Smooth muscle cell (in vitro differentiated cells): ENCODE data around the gene PTPRB. TPM values are rescaled to one million over a fixed set of nuclear protein-coding genes. Genes with fewer than 3 reads are reported as not detected.

Experiments used
- DNase-seq: peaks from one replicate; lab custom pipeline; 2025; ENCODE audit not compliant: unreplicated experiment; lab: John Stamatoyannopoulos, UW
- H2AFZ ChIP-seq: fragments of 200-600 bp; sonication (generic); 2 replicates; pipeline ENCODE4 v1.6.0; 2016; ENCODE audit warnings: antibody characterized with exemption, low read depth, mild to moderate bottlenecking
- H3F3A ChIP-seq: fragments of 200-600 bp; sonication (generic); 2 replicates; pipeline ENCODE4 v1.6.0; 2017; ENCODE audit warnings: antibody characterized with exemption, low read depth
- H3K27ac ChIP-seq: fragments of 200-600 bp; sonication (generic); 2 replicates; pipeline ENCODE4 v1.5.1; 2016; ENCODE audit warnings: low read depth, mild to moderate bottlenecking
- H3K27me3 ChIP-seq: fragments of 200-600 bp; sonication (generic); 2 replicates; pipeline ENCODE4 v1.6.1; 2016; ENCODE audit warnings: low read depth, mild to moderate bottlenecking
- H3K36me3 ChIP-seq: fragments of 200-600 bp; sonication (generic); 2 replicates; pipeline ENCODE4 v1.5.1; 2016; ENCODE audit warnings: low read depth
- H3K4me1 ChIP-seq: fragments of 200-600 bp; sonication (generic); 2 replicates; pipeline ENCODE4 v1.5.1; 2016; ENCODE audit warnings: low read depth
- H3K4me2 ChIP-seq: fragments of 200-600 bp; sonication (generic); 2 replicates; pipeline ENCODE4 v1.6.0; 2016; ENCODE audit warnings: mild to moderate bottlenecking
- H3K4me3 ChIP-seq: fragments of 200-600 bp; sonication (generic); 2 replicates; pipeline ENCODE4 v1.5.1; 2016; ENCODE audit warnings: mild to moderate bottlenecking
- H3K79me2 ChIP-seq: fragments of 200-600 bp; sonication (generic); 2 replicates; pipeline ENCODE4 v1.6.0; 2016; ENCODE audit warnings: low read depth, mild to moderate bottlenecking
- H3K9ac ChIP-seq: fragments of 200-600 bp; sonication (generic); 2 replicates; pipeline ENCODE4 v1.6.0; 2016; ENCODE audit warnings: low read depth
- H3K9me3 ChIP-seq: fragments of 200-600 bp; sonication (generic); replicated peaks from 2 replicates; pipeline ENCODE4 v1.5.1; 2016; ENCODE audit warnings: low read depth
- H4K20me1 ChIP-seq: fragments of 200-600 bp; sonication (generic); 2 replicates; pipeline ENCODE4 v1.6.0; 2016; ENCODE audit warnings: low read depth
- WGBS: methylation state at CpG from one replicate; pipeline ENCODE4 v1.1.7; 2016; ENCODE audit warnings: low lambda C conversion rate; 5-methylcytosine and 5-hydroxymethylcytosine counted together
- polyA plus RNA-seq: library from polyadenylated mRNA; unstranded; fragments of >200 nt; fragmentation: Nextera tagmentation; extraction: Ambion mirVana; gene quantifications from 2 replicates; pipeline ENCODE4 v1.2.1, GENCODE V29; 2016
- total RNA-seq: library from RNA; depleted of rRNA; stranded (reverse); fragments of >200 nt; gene quantifications from 2 replicates; pipeline ENCODE4 v1.2.3, GENCODE V29; 2014
- TF ChIP-seq, protein P1 (sequence below): fragments of 200-600 bp; sonication (generic); IDR thresholded peaks from 2 replicates; pipeline ENCODE4 v1.5.1; 2017; ENCODE audit warnings: borderline replicate concordance, mild to moderate bottlenecking, antibody characterized with exemption; ENCODE audit not compliant: insufficient read depth, poor library complexity, severe bottlenecking

The PTPRB gene
- total and polyA plus RNA-seq, 2 experiments from 2014 or later: 0.56 to 7.3 TPM

DNA sequence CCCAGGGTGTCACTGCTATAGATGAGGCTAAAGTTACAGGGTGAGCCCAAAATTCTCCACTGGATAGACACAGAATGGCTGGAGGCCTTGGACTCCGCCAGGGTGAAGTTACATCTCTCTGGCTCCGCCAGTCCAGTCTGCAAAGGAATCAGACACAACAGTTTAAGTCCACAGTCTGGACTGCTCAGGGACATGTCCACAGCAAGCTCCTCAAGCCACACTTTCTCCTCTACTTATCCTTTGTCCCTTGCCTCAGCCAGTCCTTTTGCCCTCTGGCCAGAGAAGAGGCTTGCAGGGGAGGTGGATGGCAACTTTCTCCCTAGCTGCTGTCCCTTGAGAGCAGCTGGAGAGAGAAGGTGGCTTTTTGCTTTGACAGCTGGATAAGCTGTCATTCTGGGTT, 28.0 kb downstream of the PTPRB start:
- Histone ChIP-seq H3K27me3 (no peaks in the 10 kb centered on the region), H3K36me3 (no peaks in the 10 kb centered on the region), H3K4me2 (peak overlapping the region; percentile 86), H3K9me3 (peaks cover 4% of the 10 kb centered on the region), H3K4me3 (peak overlapping the region; percentile 75), H3K79me2 (no peaks in the 10 kb centered on the region), H3F3A (peaks cover 4% of the 10 kb centered on the region), H3K9ac (no peak overlapping the region), H3K27ac (no peak overlapping the region), H4K20me1 (no peaks in the 10 kb centered on the region), H2AFZ (no peak overlapping the region), H3K4me1 (peaks cover 15% of the 10 kb centered on the region)
- TF ChIP-seq, protein P1, sequence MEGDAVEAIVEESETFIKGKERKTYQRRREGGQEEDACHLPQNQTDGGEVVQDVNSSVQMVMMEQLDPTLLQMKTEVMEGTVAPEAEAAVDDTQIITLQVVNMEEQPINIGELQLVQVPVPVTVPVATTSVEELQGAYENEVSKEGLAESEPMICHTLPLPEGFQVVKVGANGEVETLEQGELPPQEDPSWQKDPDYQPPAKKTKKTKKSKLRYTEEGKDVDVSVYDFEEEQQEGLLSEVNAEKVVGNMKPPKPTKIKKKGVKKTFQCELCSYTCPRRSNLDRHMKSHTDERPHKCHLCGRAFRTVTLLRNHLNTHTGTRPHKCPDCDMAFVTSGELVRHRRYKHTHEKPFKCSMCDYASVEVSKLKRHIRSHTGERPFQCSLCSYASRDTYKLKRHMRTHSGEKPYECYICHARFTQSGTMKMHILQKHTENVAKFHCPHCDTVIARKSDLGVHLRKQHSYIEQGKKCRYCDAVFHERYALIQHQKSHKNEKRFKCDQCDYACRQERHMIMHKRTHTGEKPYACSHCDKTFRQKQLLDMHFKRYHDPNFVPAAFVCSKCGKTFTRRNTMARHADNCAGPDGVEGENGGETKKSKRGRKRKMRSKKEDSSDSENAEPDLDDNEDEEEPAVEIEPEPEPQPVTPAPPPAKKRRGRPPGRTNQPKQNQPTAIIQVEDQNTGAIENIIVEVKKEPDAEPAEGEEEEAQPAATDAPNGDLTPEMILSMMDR: no peak
- no peak for DNase-seq
- WGBS: 90% methylated on average over 2 of the region's 2 CpGs

DNA sequence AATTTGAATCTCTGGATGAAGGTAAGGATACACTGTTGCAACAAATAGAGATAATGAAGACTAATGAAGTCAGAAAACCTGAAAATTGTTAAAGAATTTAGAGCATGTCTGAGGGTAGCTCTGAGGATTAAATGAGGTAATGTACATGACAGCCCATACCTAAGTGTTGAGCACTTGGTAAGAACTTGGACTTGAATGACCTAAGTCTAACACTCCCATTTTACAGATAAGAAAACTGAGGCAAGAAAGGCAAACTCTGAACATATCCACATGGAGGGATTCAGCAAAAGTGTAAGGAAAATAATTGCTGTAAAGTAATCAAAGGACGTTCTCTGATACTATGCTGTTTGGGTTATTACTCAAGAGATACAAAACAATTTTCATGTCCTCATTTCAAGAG, 29.0 kb downstream of the PTPRB start:
- Histone ChIP-seq H2AFZ (no peak overlapping the region), H3K9ac (no peak overlapping the region), H3K27me3 (no peaks in the 10 kb centered on the region), H3K36me3 (no peaks in the 10 kb centered on the region), H3K79me2 (no peaks in the 10 kb centered on the region), H3K9me3 (peaks cover 4% of the 10 kb centered on the region), H3K27ac (no peak overlapping the region), H3K4me2 (no peak overlapping the region), H3K4me1 (peaks cover 15% of the 10 kb centered on the region), H3F3A (peaks cover 4% of the 10 kb centered on the region), H4K20me1 (no peaks in the 10 kb centered on the region), H3K4me3 (no peak overlapping the region)
- WGBS: 100% methylated on average over 1 of the region's 1 CpG
- TF ChIP-seq, protein P1: no peak
- no peak for DNase-seq

DNA sequence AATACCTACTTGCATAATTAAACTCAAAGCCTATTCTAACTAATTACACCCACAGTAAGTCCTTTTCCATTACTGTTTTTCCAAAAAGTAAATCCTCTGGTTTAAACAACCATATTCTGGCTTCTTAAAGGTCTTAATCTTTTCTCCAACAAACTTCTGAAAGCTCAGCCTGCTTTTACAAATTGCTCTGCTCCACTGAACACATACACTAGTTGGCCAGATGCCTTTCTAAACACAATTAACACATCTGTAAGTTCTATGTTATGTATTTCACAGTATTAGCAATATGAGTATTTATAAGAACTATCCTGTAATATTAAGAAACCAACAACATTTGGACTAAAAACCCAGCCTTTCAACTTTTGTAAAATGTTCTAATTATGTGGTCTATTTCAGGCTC, 30.1 kb downstream of the PTPRB start:
- TF ChIP-seq, protein P1: no peak
- Histone ChIP-seq H2AFZ (no peak overlapping the region), H3K27me3 (no peaks in the 10 kb centered on the region), H3K9ac (no peak overlapping the region), H3K27ac (no peak overlapping the region), H3K4me3 (no peak overlapping the region), H3K79me2 (no peaks in the 10 kb centered on the region), H3K4me2 (no peak overlapping the region), H3K36me3 (no peaks in the 10 kb centered on the region), H4K20me1 (no peaks in the 10 kb centered on the region), H3K4me1 (peaks cover 15% of the 10 kb centered on the region), H3K9me3 (peaks cover 4% of the 10 kb centered on the region), H3F3A (peaks cover 4% of the 10 kb centered on the region)
- no peak for DNase-seq

DNA sequence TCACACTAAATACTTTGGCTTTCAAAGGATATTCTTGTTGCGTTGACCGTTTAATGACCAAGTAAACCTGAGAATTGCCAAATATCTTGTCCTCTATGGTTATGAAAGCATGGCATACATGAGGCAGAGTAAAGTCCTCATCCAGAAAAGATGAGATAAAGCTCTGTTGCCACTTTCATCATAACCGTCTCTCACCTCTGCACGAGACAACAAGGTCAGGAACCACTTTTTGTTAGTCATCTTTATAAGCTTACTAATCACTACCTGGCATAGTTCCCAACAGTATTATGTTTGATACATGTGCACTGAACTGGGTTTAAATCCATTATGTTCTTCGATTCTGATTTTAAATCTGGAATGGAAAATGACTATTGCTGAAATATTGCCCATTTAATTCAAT, 31.3 kb downstream of the PTPRB start:
- Histone ChIP-seq H3K4me1 (peaks cover 15% of the 10 kb centered on the region), H3K9me3 (peaks cover 4% of the 10 kb centered on the region), H3K4me2 (no peak overlapping the region), H3F3A (peaks cover 4% of the 10 kb centered on the region), H3K36me3 (no peaks in the 10 kb centered on the region), H3K27me3 (no peaks in the 10 kb centered on the region), H3K4me3 (no peak overlapping the region), H3K79me2 (no peaks in the 10 kb centered on the region), H4K20me1 (no peaks in the 10 kb centered on the region), H3K27ac (no peak overlapping the region), H3K9ac (no peak overlapping the region), H2AFZ (no peak overlapping the region)
- WGBS: 93% methylated on average over 5 of the region's 5 CpGs
- TF ChIP-seq, protein P1: no peak
- DNase-seq: no peak
